SIG-M5 treated with dmso at 0.1 percent for 504 hours (cell line): Measurements from ENCODE around the gene ABCC10.

ENCODE experiments used
- DNase-seq: peaks from one replicate; lab custom pipeline; 2025; ENCODE audit not compliant: unreplicated experiment; lab: John Stamatoyannopoulos, UW

Gene ABCC10

GRCh38 chr6:43468748-43469681, 41.7 kb downstream of the ABCC10 start:
- no peak for DNase-seq

GRCh38 chr6:43469947-43470346, 42.6 kb downstream of the ABCC10 start:
- DNase-seq: no peak

GRCh38 chr6:43471399-43471798, 44.1 kb downstream of the ABCC10 start:
- no peak for DNase-seq

GRCh38 chr6:43472515-43472914, 45.2 kb downstream of the ABCC10 start:
- DNase-seq: no peak

- no peak for DNase-seq
Measured at GRCh38 chr6:43475516-43475915, 48.2 kb downstream of the ABCC10 start.

GRCh38 chr6:43476746-43477145, 49.4 kb downstream of the ABCC10 start:
- no peak for DNase-seq

GRCh38 chr6:43477235-43478007, 50.1 kb downstream of the ABCC10 start, which contains the start of gene TJAP1:
Gene TJAP1 (plus strand): TSS chr6:43477570. CDS start chr6:43499002, 21,432 bp downstream.
- peak; percentile 47 for DNase-seq

- no peak for DNase-seq
Measured at GRCh38 chr6:43478008-43478372, 50.6 kb downstream of the ABCC10 start.

- peak; percentile 48 for DNase-seq
Measured at GRCh38 chr6:43481075-43481474, 53.7 kb downstream of the ABCC10 start.

GRCh38 chr6:43481591-43482236, 54.4 kb downstream of the ABCC10 start:
- DNase-seq: no peak

GRCh38 chr6:43488667-43489276, 61.4 kb downstream of the ABCC10 start:
- no peak for DNase-seq

GRCh38 chr6:43489277-43490072, 62.1 kb downstream of the ABCC10 start:
- no peak for DNase-seq

- no peak for DNase-seq
Measured at GRCh38 chr6:43490523-43490939, 63.2 kb downstream of the ABCC10 start.

- no peak for DNase-seq
Measured at GRCh38 chr6:43491750-43492661, 64.7 kb downstream of the ABCC10 start.

- DNase-seq: no peak
Measured at GRCh38 chr6:43492673-43493072, 65.3 kb downstream of the ABCC10 start.

GRCh38 chr6:43493230-43493629, 65.9 kb downstream of the ABCC10 start:
- no peak for DNase-seq

- no peak for DNase-seq
Measured at GRCh38 chr6:43493833-43494232, 66.5 kb downstream of the ABCC10 start.

GRCh38 chr6:43494321-43494720, 67.0 kb downstream of the ABCC10 start:
- DNase-seq: no peak

- DNase-seq: no peak
Measured at GRCh38 chr6:43494766-43495165, 67.4 kb downstream of the ABCC10 start.
